ENCODE data around the gene NLN. TPM values are rescaled to one million over a fixed set of nuclear protein-coding genes. Genes with fewer than 3 reads are reported as not detected.
"Not testable (repeated sequence)": the region's sequence is repeated elsewhere in the genome, so short reads cannot be mapped to it uniquely, and the experiment has no call there.

NLN gene
- total RNA-seq, 1 donor from 2014 or later: 40.3 TPM

- peak overlapping the region; percentile 83 for H3K27ac Mint-ChIP-seq (ENCODE audit: unreplicated experiment)
- no peaks in the 10 kb centered on the region for H3K27me3 Mint-ChIP-seq (ENCODE audit: unreplicated experiment)
- peak; percentile 86 for DNase-seq (ENCODE audit: extremely low spot score, unreplicated experiment)
- H3K4me3 Mint-ChIP-seq (ENCODE audit: unreplicated experiment): peak overlapping the region; percentile 82
- peaks cover 4% of the 10 kb centered on the region for H3K36me3 Mint-ChIP-seq (ENCODE audit: unreplicated experiment)
- H3K4me1 Mint-ChIP-seq (ENCODE audit: unreplicated experiment): peaks cover 35% of the 10 kb centered on the region
- no peaks in the 10 kb centered on the region for H3K9me3 Mint-ChIP-seq (ENCODE audit: unreplicated experiment)
- no peak for TF ChIP-seq CTCF (IDR thresholded peaks at IDR 0.05)
Measured at GRCh38 chr5:65721050-65721719, 820 bp upstream of the NLN start.

DNA sequence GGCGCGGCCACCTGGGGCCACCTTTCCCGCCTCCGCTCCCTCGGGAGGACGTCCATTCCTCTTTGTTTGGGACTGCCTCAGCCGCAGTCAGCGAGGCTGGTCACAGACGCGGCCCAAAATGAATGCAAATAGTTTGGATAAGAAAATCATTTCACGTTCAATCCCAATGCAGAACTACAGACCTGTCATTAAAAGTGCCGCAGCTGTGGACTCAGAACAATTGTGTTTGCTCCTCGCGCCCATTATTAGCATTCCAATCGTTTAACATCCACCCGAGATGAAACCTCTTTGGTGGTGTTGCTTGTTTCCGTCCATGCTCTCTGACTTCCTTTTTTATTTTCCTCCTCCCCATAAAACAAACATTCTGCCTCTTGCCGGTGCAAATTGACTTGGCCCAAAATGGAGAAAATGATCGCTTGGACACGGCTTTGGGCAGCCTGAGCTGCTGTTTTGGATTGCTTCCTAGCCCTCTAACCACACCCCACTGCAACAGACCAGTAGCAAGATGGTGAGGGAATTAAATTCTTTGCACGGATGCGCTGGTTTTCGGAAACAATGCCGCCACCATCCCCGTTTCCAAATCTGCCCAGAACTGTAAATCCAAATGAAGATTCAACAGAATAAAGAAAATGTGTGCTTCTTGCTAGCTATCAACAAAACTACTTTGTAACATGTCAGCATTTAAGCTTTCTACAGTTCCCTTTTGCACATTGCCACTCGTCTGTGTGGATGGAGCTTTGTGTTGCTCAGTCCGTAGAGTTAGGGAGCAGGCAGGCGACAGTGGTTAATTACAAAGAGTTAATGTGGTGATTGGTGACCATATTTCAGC, 784 bp downstream of the NLN start:
- peak overlapping the region; percentile 92 for H3K27ac Mint-ChIP-seq (ENCODE audit: unreplicated experiment)
- H3K4me1 Mint-ChIP-seq (ENCODE audit: unreplicated experiment): peaks cover 48% of the 10 kb centered on the region
- H3K27me3 Mint-ChIP-seq (ENCODE audit: unreplicated experiment): no peaks in the 10 kb centered on the region
- peaks cover 4% of the 10 kb centered on the region for H3K36me3 Mint-ChIP-seq (ENCODE audit: unreplicated experiment)
- peak overlapping the region; percentile 90 for H3K4me3 Mint-ChIP-seq (ENCODE audit: unreplicated experiment)
- DNase-seq (ENCODE audit: extremely low spot score, unreplicated experiment): no peak
- no peak for TF ChIP-seq CTCF (IDR thresholded peaks at IDR 0.05)
- no peaks in the 10 kb centered on the region for H3K9me3 Mint-ChIP-seq (ENCODE audit: unreplicated experiment)

DNA sequence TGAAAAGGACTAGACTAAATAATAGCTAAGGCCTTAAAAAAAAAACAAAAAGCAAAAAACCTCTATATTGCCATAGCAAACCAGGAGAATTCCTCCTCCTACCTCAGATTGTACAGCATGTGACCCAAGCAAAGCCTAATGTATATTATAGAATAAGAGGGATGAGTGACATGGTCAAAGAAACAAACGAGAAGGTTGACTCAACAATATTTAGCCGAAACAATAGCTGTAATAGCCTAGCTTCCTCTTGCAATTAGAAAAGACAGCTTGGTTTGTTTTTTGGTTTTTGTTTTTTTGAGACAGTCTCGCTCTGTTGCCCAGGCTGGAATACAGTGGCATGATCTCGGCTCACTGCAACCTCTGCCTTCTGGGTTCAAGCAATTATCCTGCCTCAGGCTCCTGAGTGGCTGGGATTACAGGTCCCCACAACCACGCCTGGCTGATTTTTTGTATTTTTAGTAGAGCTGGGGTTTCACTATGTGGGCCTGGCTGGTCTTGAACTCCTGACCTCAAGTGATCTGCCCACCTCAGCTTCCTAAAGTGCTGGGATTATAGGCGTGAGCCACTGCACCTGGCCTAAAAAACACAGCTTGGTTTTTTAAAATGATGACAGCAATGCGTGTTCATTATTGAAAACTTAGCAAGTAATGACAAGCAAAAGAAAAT, 5.6 kb downstream of the NLN start:
- Mint-ChIP-seq H3K27ac (ENCODE audit: unreplicated experiment) (peak overlapping the region; percentile 64), H3K4me3 (ENCODE audit: unreplicated experiment) (no peak overlapping the region)

GRCh38 chr5:65728218-65728617, 6.2 kb downstream of the NLN start:
- H3K4me1 Mint-ChIP-seq (ENCODE audit: unreplicated experiment): peaks cover 40% of the 10 kb centered on the region
- no peak for DNase-seq (ENCODE audit: extremely low spot score, unreplicated experiment)
- H3K36me3 Mint-ChIP-seq (ENCODE audit: unreplicated experiment): peaks cover 10% of the 10 kb centered on the region
- no peaks in the 10 kb centered on the region for H3K27me3 Mint-ChIP-seq (ENCODE audit: unreplicated experiment)
- no peak for TF ChIP-seq CTCF (IDR thresholded peaks at IDR 0.05)
- no peak overlapping the region for H3K4me3 Mint-ChIP-seq (ENCODE audit: unreplicated experiment)
- H3K9me3 Mint-ChIP-seq (ENCODE audit: unreplicated experiment): peaks cover 4% of the 10 kb centered on the region
- peak overlapping the region; percentile 27 for H3K27ac Mint-ChIP-seq (ENCODE audit: unreplicated experiment)

More for the DNA sequence above, 5.6 kb downstream of the NLN start:
- peaks cover 4% of the 10 kb centered on the region for H3K9me3 Mint-ChIP-seq (ENCODE audit: unreplicated experiment)
- no peak for DNase-seq (ENCODE audit: extremely low spot score, unreplicated experiment)
- TF ChIP-seq CTCF (IDR thresholded peaks at IDR 0.05): no peak
- H3K4me1 Mint-ChIP-seq (ENCODE audit: unreplicated experiment): peaks cover 44% of the 10 kb centered on the region
- H3K36me3 Mint-ChIP-seq (ENCODE audit: unreplicated experiment): peaks cover 10% of the 10 kb centered on the region
- H3K27me3 Mint-ChIP-seq (ENCODE audit: unreplicated experiment): no peaks in the 10 kb centered on the region

GRCh38 chr5:65730910-65731309, 8.9 kb downstream of the NLN start:
- Mint-ChIP-seq H3K9me3 (ENCODE audit: unreplicated experiment) (peaks cover 4% of the 10 kb centered on the region), H3K27ac (ENCODE audit: unreplicated experiment) (no peak overlapping the region), H3K27me3 (ENCODE audit: unreplicated experiment) (no peaks in the 10 kb centered on the region), H3K4me3 (ENCODE audit: unreplicated experiment) (no peak overlapping the region), H3K36me3 (ENCODE audit: unreplicated experiment) (peaks cover 10% of the 10 kb centered on the region), H3K4me1 (ENCODE audit: unreplicated experiment) (peaks cover 31% of the 10 kb centered on the region)
- DNase-seq (ENCODE audit: extremely low spot score, unreplicated experiment): no peak
- no peak for TF ChIP-seq CTCF (IDR thresholded peaks at IDR 0.05)

GRCh38 chr5:65732046-65732445, 10.0 kb downstream of the NLN start:
- DNase-seq (ENCODE audit: extremely low spot score, unreplicated experiment); H3K9me3 Mint-ChIP-seq (ENCODE audit: unreplicated experiment); H3K27me3 Mint-ChIP-seq (ENCODE audit: unreplicated experiment); H3K27ac Mint-ChIP-seq (ENCODE audit: unreplicated experiment); H3K4me3 Mint-ChIP-seq (ENCODE audit: unreplicated experiment): not testable (repeated sequence)
- Mint-ChIP-seq H3K36me3 (ENCODE audit: unreplicated experiment) (peaks cover 10% of the 10 kb centered on the region), H3K4me1 (ENCODE audit: unreplicated experiment) (peaks cover 23% of the 10 kb centered on the region)

- not testable (repeated sequence) for DNase-seq (ENCODE audit: extremely low spot score, unreplicated experiment); H3K9me3 Mint-ChIP-seq (ENCODE audit: unreplicated experiment); H3K27me3 Mint-ChIP-seq (ENCODE audit: unreplicated experiment); H3K4me3 Mint-ChIP-seq (ENCODE audit: unreplicated experiment); H3K27ac Mint-ChIP-seq (ENCODE audit: unreplicated experiment)
- peaks cover 11% of the 10 kb centered on the region for H3K4me1 Mint-ChIP-seq (ENCODE audit: unreplicated experiment)
- peaks cover 10% of the 10 kb centered on the region for H3K36me3 Mint-ChIP-seq (ENCODE audit: unreplicated experiment)
Measured at GRCh38 chr5:65734196-65734775, 12.3 kb downstream of the NLN start.
